GM15510 (cell line): ENCODE results near the gene STARD3.

Experiments used
- POLR2A ChIP-seq: IDR thresholded peaks from 3 replicates; pipeline ENCODE4 v1.6.1; 2011; ENCODE audit warnings: borderline replicate concordance; ENCODE audit not compliant: insufficient read length; ENCODE audit errors: extremely low read depth

Gene STARD3

DNA sequence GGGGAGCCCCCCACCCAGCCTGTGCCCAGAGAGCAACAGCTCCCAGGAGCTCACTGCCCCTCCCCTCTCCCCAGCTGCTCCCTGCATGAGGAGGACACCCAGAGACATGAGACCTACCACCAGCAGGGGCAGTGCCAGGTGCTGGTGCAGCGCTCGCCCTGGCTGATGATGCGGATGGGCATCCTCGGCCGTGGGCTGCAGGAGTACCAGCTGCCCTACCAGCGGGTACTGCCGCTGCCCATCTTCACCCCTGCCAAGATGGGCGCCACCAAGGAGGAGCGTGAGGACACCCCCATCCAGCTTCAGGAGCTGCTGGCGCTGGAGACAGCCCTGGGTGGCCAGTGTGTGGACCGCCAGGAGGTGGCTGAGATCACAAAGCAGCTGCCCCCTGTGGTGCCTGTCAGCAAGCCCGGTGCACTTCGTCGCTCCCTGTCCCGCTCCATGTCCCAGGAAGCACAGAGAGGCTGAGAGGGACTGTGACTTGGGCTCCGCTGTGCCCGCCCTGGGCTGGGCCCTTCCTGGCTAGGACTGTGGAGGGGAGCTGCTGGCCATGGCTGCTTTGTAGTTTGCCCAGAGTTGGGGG, 28.8 kb downstream of the STARD3 start:
- TF ChIP-seq POLR2A = no peak

DNA sequence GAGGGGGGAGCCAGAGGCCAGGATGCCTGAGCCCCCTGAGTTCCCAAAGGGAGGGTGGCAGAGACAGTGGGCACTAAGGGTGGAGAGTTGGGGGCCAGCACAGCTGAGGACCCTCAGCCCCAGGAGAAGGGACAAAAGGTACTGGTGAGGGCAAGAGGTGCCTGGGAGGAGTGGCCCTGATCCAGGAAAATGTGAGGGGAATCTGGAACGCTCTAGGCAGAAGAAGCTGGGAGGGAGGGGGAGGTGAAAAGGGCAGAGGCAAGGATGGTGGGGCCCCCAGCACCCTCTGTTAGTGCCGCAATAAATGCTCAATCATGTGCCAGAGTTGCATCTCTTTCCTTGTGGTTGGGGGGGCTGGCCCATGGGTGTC, 29.3 kb downstream of the STARD3 start:
- no peak for TF ChIP-seq POLR2A

DNA sequence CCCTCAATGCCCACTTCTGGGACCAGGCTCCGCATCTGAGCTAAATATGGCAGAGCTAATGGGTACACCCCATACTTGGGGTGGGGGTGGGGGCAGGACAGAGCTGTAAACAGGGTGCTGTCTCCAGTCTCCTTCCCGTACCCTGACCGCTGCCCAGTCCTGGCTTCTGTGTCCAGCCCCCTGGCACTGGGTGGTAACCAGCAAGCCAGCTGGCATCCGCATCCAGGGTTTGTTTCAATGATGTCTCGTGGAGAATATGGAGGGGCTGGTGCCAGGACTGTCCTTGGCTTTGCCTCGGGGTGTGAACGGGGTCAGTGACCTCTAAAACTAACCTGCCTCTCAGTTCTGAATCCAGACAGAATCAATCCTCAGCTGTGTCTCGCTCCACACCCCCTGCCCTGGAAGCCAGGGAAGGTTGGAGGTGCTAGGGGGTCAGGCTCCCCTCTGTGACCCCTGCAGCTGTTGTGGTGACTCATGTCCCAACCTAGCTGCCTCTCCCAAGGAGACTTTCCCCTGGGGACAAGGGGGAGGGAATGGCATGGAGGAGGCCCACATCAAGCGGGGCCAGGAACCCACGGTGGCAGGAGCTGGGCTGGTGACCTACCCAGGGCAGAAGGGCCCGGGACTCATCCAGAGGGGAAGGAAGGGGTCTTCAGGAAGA, 29.8 kb downstream of the STARD3 start:
- no peak for TF ChIP-seq POLR2A

DNA sequence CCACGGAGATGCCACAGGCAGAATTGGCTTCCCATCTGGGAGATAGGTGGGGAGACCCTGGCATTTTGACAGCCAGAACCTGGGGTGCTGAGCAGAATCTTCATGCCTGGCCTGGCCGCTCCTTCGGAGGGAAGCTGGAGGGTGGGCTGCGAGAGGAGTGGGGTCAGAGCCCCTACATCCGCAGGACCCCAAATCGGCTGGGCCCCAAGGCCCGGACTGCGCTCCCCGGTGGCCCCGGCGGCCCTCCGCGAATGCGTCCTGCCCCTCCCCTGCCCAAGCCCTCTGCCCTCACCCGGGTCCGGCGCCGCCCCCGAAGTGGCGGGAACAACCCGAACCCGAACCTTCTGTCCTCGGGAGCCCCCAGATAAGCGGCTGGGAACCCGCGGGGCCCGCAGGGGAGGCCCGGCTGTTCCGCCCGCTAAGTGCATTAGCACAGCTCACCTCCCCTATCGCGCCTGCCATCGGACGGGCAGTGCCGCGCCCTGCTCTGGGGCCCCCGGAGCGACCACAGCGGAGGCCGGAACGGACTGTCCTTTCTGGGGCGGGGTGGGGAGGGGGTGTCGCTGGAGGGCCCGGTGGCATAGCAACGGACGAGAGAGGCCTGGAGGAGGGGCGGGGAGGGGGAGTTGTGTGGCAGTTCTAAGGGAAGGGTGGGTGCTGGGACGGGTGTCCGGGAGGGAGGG, 30.5 kb downstream of the STARD3 start:
- no peak for TF ChIP-seq POLR2A

DNA sequence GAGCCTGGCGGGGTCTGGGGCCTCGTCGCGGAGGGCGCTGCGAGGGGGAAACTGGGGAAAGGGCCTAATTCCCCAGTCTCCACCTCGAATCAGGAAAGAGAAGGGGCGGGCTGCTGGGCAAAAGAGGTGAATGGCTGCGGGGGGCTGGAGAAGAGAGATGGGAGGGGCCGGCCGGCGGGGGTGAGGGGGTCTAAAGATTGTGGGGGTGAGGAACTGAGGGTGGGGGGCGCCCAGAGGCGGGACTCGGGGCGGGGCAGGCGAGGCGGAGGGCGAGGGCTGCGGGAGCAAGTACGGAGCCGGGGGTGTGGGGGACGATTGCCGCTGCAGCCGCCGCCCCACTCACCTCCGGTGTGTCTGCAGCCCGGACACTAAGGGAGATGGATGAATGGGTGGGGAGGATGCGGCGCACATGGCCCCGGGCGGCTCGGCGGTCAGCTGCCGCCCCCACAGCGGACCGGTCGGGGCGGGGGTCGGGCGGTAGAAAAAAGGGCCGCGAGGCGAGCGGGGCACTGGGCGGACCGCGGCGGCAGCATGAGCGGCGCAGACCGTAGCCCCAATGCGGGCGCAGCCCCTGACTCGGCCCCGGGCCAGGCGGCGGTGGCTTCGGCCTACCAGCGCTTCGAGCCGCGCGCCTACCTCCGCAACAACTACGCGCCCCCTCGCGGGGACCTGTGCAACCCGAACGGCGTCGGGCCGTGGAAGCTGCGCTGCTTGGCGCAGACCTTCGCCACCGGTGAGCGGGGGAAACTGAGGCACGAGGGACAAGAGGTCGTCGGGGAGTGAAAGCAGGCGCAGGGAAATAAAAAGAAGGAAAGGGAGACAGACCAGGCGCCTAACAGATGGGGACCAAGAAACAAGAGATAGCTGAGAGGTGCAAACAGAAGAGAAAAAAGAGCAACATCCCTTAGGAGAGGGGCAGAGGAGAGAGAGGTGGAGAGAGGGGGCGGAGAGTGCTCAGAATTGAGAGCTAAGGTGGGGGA, 31.3 kb downstream of the STARD3 start, which contains the start of gene PNMT:
Gene PNMT (plus strand): TSS at position 509 of the 980 bp plus-strand sequence. CDS start 23 bp downstream, at position 532.
- no peak for TF ChIP-seq POLR2A

DNA sequence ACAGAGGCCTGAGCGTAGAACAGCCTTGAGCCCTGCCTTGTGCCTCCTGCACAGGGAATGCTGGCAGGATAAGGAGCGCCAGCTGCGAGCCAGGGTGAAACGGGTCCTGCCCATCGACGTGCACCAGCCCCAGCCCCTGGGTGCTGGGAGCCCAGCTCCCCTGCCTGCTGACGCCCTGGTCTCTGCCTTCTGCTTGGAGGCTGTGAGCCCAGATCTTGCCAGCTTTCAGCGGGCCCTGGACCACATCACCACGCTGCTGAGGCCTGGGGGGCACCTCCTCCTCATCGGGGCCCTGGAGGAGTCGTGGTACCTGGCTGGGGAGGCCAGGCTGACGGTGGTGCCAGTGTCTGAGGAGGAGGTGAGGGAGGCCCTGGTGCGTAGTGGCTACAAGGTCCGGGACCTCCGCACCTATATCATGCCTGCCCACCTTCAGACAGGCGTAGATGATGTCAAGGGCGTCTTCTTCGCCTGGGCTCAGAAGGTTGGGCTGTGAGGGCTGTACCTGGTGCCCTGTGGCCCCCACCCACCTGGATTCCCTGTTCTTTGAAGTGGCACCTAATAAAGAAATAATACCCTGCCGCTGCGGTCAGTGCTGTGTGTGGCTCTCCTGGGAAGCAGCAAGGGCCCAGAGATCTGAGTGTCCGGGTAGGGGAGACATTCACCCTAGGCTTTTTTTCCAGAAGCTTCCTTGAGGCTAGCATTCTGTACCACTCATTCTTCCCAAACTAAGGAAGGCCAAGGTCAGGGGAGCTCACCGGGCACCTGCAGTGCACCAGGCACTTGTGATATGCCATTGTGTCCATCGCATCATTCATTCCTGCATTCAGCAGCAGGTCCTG, 33.2 kb downstream of the STARD3 start:
- no peak for TF ChIP-seq POLR2A

DNA sequence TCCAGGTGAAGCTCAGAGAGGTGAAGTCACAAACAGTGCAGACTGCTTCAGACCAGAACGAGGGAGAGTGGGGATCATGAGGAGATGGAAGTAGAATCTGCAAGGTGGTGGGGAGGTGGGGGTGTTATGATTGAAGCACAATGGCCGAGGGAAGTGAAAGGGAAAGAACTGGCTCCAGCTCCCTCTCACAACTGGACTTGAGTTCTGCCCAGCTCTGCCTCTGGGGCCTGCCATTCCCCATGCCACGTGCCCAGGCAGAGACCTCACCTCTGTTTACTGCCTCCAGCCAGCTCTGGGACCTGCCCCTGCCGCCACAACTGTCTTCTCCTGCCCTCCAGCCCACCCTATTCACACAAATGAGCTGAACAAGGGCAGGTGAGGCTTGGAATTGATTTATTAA, 33.8 kb downstream of the STARD3 start:
- TF ChIP-seq POLR2A = no peak

DNA sequence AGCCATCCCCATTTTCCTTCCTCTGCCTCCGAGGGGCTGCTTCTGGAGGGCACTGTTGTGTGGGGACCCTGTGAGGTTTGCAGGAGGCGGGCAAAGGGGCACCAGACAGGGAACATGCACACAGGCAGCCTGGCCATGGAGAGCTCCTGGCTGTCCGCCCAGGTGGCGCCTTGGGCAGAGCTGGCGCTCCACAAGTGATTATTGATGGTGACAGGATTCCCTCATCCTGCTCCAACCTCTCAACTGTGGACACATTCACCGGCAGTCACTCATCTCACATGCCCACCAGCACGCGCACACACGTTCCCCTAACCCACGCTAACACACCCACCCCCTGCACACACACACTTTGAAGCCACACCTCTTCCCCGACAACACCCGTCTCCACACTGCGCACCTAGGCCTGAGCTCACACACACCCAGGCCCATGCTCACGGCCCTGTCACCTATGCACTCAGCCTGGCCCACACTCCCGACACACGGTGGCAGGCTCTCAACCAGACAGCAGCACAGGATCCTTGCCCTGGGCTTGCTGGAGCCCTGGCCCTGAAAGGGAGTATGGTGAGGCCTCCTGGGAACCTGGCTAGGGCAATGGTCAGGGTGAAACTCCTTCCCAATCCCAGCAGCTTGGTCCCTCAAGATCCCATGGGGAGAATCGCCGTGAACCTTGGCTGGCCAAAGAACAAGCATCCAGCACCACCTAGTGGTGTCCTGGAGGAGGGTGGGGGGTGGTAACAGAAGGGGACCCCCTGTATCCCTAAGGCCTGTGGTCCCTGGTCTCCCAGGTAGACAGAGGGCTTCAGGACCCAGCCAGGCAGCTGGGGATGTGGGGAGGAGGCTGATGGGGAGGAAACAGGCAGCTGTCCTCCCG, 34.9 kb downstream of the STARD3 start:
- no peak for TF ChIP-seq POLR2A

DNA sequence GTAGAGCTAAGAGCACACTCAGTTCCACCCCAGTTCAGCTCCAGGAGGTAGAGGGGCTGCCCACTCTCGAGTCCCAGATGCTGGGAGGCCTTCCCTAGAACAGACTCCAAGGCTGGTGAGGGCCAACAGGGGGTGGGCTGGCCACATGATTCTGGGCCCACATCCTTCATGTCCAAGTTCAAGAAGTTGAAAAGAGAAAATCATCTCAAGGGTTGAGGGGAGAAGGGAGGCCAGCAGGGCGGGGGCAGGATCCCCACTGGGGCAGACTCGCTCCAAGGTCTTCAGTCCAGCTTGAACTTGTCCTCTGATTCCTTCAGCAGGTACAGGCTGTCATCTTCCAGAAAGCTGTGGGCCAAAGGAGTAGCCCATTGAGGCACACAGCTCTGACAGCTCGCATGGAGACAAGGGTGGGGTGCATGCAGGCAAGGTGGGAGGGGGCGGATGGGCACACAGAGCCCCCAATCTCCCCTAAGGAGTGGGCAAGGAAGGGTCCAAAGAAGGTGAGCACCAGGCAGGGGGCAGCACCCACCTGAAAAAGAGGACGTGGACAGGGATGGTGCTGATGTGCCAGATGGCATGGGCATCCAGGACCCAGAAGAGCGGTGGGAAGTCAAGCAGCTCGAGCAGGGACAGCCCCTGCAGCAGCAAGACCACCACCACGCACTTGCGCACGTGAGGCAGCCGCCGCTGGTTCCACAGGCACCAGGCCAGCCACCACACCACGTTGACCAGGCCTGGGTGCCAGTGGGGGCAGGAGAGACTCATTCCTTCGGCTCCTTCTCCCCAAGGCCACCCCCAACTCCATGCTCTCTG, 35.8 kb downstream of the STARD3 start:
- TF ChIP-seq POLR2A = no peak

DNA sequence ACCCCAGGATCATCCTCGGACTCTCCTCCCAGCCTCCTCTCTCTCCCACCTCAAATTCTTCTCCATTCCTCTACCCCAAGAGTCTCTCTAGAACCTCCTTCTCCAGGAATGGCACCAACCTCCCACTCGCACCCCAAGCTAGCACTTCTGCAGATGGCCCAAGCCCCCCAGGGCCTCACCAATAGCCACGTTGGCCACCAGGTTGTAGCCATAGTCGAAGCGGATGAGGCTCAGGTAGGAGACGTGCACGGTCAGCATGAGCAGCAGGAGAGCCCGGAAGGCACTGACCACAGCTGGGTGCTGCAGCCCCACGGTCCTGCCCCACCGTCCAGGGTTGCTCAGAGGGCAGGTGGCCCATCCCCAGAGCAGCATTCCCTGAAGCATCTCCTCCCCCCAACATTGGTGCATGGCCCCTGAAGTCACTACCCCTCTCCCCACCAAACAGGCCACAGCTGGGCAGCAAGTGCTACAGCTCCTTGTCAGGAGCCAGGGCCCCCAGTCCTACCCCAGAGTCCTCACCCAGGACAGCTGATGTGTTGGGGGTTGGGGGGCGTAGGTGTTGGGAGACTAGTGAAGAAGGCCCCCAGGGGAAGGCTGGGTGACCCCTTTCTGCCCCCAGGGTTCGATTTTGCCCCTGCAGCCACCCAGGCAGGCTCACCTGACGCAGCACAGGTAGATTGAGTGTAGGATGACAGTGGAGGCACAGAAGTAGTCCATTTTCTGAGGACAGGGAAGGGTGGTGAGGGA, 36.6 kb downstream of the STARD3 start:
- no peak for TF ChIP-seq POLR2A

DNA sequence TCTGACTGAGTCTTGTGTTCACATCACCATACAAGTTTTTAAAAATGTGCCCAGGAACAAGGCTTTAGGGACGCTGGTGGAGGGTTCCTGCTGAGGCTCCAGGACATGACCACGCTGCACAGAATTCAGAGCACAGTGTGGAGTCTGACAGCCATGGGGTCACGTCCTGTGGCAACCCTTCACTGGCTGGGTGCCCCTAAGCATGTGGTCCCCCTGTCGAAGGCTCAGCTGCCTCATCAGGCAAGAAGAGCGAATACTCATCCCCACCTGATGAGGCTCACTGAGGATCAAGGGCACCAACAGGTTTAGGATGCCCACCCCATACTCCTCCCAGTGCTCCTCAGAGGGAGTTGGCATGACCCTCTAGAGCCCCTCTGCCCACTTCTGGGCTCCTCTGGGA, 37.2 kb downstream of the STARD3 start:
- no peak for TF ChIP-seq POLR2A

DNA sequence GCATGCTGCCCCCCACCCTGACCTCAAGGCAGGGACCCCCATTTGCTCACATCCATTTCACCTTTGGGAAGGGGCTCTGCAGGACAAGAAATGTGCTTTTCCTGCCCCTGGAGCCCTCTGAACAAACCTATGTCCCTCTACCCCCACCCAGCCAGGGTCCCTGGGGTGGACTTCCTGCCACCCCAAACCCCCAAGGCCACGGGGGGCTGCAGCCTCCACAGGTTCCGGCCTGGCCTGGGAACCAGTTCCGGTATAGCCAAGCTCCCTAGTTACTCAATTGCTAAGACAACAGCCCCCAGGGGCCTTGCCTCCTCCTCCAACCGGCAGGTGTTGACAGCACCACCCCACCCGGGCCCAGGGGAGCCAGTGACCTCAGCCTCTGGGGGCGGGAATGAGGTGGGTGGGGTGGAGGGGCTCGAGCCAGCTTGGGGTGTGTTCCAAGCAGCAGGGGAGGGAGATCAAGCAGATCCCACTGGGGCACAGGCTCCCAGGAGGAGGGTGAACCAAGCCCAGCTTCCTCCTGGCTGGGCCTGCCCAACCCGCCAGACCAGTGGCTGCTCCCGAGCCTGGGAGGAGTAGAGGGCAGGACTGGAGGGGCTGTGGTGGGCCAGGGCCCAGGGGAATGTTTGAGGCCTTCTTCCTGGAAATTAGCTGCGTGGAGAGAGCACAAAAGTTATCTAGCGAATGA, 37.9 kb downstream of the STARD3 start:
- TF ChIP-seq POLR2A = no peak
